ENCODE data around the gene TLCD3A.

Gene TLCD3A

GRCh38 chr17:728911-729310 lies 3.5 kb upstream of the TLCD3A start:
- no peak for TF ChIP-seq CTCF (IDR thresholded peaks at IDR 0.05; ENCODE audit: low read depth, low read length, missing control alignments)
- no peak overlapping the region for H3K4me3 ChIP-seq (ENCODE audit: low read depth, low read length)
- H3K36me3 ChIP-seq (replicated peaks): no peaks in the 10 kb centered on the region
- DNase-seq: no peak
- H3K27ac ChIP-seq: no peak overlapping the region
- H3K27me3 ChIP-seq (replicated peaks): no peaks in the 10 kb centered on the region
- in situ Hi-C loops (cut with HindIII; ENCODE audit: low pct_ligation_motif_present, low sequenced_read_pairs): no loop called here

- DNase-seq: no peak
- in situ Hi-C loops (cut with HindIII; ENCODE audit: low pct_ligation_motif_present, low sequenced_read_pairs): no loop called here
- H3K27ac ChIP-seq: peak overlapping the region; percentile 33
These were observed 741 bp upstream of the TLCD3A start for GRCh38 chr17:731644-732066.

GRCh38 chr17:732902-733720 lies 715 bp downstream of the TLCD3A start:
- no peak for TF ChIP-seq CTCF (IDR thresholded peaks at IDR 0.05; ENCODE audit: low read depth, low read length, missing control alignments)
- Histone ChIP-seq H3K27me3 (replicated peaks) (no peaks in the 10 kb centered on the region), H3K27ac (peak overlapping the region; percentile 81), H3K4me3 (ENCODE audit: low read depth, low read length) (peak overlapping the region; percentile 63), H3K36me3 (replicated peaks) (peaks cover 5% of the 10 kb centered on the region)
- DNase-seq: peak; percentile 12
- in situ Hi-C loops (cut with HindIII; ENCODE audit: low pct_ligation_motif_present, low sequenced_read_pairs): no loop called here

More at GRCh38 chr17:731644-732066, 741 bp upstream of the TLCD3A start:
- TF ChIP-seq CTCF (IDR thresholded peaks at IDR 0.05; ENCODE audit: low read depth, low read length, missing control alignments): no peak
- Histone ChIP-seq H3K36me3 (replicated peaks) (peaks cover 5% of the 10 kb centered on the region), H3K4me3 (ENCODE audit: low read depth, low read length) (peak overlapping the region; percentile 63), H3K27me3 (replicated peaks) (no peaks in the 10 kb centered on the region)

GRCh38 chr17:733743-734142 lies 1.3 kb downstream of the TLCD3A start:
- H3K27me3 ChIP-seq (replicated peaks): no peaks in the 10 kb centered on the region
- DNase-seq: no peak
- peak overlapping the region; percentile 63 for H3K4me3 ChIP-seq (ENCODE audit: low read depth, low read length)
- H3K36me3 ChIP-seq (replicated peaks): peaks cover 12% of the 10 kb centered on the region
- no peak for TF ChIP-seq CTCF (IDR thresholded peaks at IDR 0.05; ENCODE audit: low read depth, low read length, missing control alignments)
- no peak overlapping the region for H3K27ac ChIP-seq
- in situ Hi-C loops (cut with HindIII; ENCODE audit: low pct_ligation_motif_present, low sequenced_read_pairs): no loop called here

GRCh38 chr17:737561-738113 lies 5.2 kb downstream of the TLCD3A start:
- in situ Hi-C loops (cut with HindIII; ENCODE audit: low pct_ligation_motif_present, low sequenced_read_pairs): no loop called here

More at GRCh38 chr17:737561-738113, 5.2 kb downstream of the TLCD3A start:
- H3K27ac ChIP-seq: no peak overlapping the region
- no peaks in the 10 kb centered on the region for H3K27me3 ChIP-seq (replicated peaks)
- no peak for DNase-seq
- peaks cover 43% of the 10 kb centered on the region for H3K36me3 ChIP-seq (replicated peaks)
- H3K4me3 ChIP-seq (ENCODE audit: low read depth, low read length): no peak overlapping the region
- TF ChIP-seq CTCF (IDR thresholded peaks at IDR 0.05; ENCODE audit: low read depth, low read length, missing control alignments): no peak

Data from brain microvascular endothelial cell (primary cell).